Nephron (organoid): Measurements from ENCODE around the gene PRMT7.
A peak's percentile ranks its signal among the peaks of the same experiment; 100 is the strongest.

Experiments used
- H3K27ac Mint-ChIP-seq, 3 experiments: 2 replicates each; pipeline ENCODE4 v1.8.0; 2020; ENCODE audit warnings: mixed read lengths in 3 of 3, mild to moderate bottlenecking in 2 of 3, moderate library complexity in 1 of 3
- H3K27me3 Mint-ChIP-seq: 2 replicates; pipeline ENCODE4 v1.8.0; 2021; ENCODE audit warnings: low read depth, mild to moderate bottlenecking, moderate library complexity, mixed read lengths
- H3K36me3 Mint-ChIP-seq: 2 replicates; pipeline ENCODE4 v1.8.0; 2020; ENCODE audit warnings: low read depth, mixed read lengths
- H3K4me1 Mint-ChIP-seq: 2 replicates; pipeline ENCODE4 v1.8.0; 2020; ENCODE audit warnings: mixed read lengths
- H3K4me3 Mint-ChIP-seq, 3 experiments: 2 replicates each; pipeline ENCODE4 v1.8.0; 2020; ENCODE audit warnings: mild to moderate bottlenecking in 3 of 3, mixed read lengths in 3 of 3, moderate library complexity in 2 of 3
- H3K9me3 Mint-ChIP-seq: 2 replicates; pipeline ENCODE4 v1.8.0; 2020; ENCODE audit warnings: mixed read lengths
- CTCF ChIP-seq, 3 experiments: fragments of 200-600 bp; sonication (generic); IDR thresholded peaks; one replicate each; pipeline ENCODE4 v1.5.0; 2021; ENCODE audit warnings: antibody characterized with exemption in 3 of 3; ENCODE audit not compliant: unreplicated experiment in 3 of 3

Gene PRMT7

GRCh38 chr16:68289621-68290329, 21.0 kb upstream of the PRMT7 start:
- H3K9me3 Mint-ChIP-seq = no peaks in the 10 kb centered on the region
- peaks cover 3% of the 10 kb centered on the region for H3K27me3 Mint-ChIP-seq
- H3K36me3 Mint-ChIP-seq = peaks cover 50% of the 10 kb centered on the region
- no peak overlapping the region for H3K4me3 Mint-ChIP-seq
- peak overlapping the region in 2 of 3 experiments; percentile 30 to 32 for H3K27ac Mint-ChIP-seq
- peaks cover 5% of the 10 kb centered on the region for H3K4me1 Mint-ChIP-seq
- no peak for TF ChIP-seq CTCF (IDR thresholded peaks at IDR 0.05; ENCODE audit: unreplicated experiment in 3 of 3)

GRCh38 chr16:68290450-68290849, 20.4 kb upstream of the PRMT7 start:
- H3K36me3 Mint-ChIP-seq = peaks cover 47% of the 10 kb centered on the region
- peak overlapping the region in 1 of 3 experiments; percentile 32 for H3K27ac Mint-ChIP-seq
- peaks cover 5% of the 10 kb centered on the region for H3K4me1 Mint-ChIP-seq
- H3K4me3 Mint-ChIP-seq = no peak overlapping the region
- peaks cover 3% of the 10 kb centered on the region for H3K27me3 Mint-ChIP-seq
- no peak for TF ChIP-seq CTCF (IDR thresholded peaks at IDR 0.05; ENCODE audit: unreplicated experiment in 3 of 3)
- H3K9me3 Mint-ChIP-seq = no peaks in the 10 kb centered on the region

- Mint-ChIP-seq H3K9me3 (no peaks in the 10 kb centered on the region), H3K36me3 (peaks cover 49% of the 10 kb centered on the region), H3K27ac (no peak overlapping the region), H3K4me3 (no peak overlapping the region), H3K4me1 (peaks cover 5% of the 10 kb centered on the region), H3K27me3 (peaks cover 3% of the 10 kb centered on the region)
- TF ChIP-seq CTCF (IDR thresholded peaks at IDR 0.05; ENCODE audit: unreplicated experiment in 3 of 3) = no peak
Observed at GRCh38 chr16:68291227-68291626, 19.6 kb upstream of the PRMT7 start.

- peaks cover 5% of the 10 kb centered on the region for H3K4me1 Mint-ChIP-seq
- H3K9me3 Mint-ChIP-seq = no peaks in the 10 kb centered on the region
- H3K4me3 Mint-ChIP-seq = no peak overlapping the region
- no peak for TF ChIP-seq CTCF (IDR thresholded peaks at IDR 0.05; ENCODE audit: unreplicated experiment in 3 of 3)
- peaks cover 3% of the 10 kb centered on the region for H3K27me3 Mint-ChIP-seq
- H3K27ac Mint-ChIP-seq = no peak overlapping the region
- H3K36me3 Mint-ChIP-seq = peaks cover 47% of the 10 kb centered on the region
Observed at GRCh38 chr16:68292425-68292824, 18.4 kb upstream of the PRMT7 start.

- peaks cover 34% of the 10 kb centered on the region for H3K4me1 Mint-ChIP-seq
Observed at GRCh38 chr16:68296291-68296690, 14.5 kb upstream of the PRMT7 start.

More at GRCh38 chr16:68296291-68296690, 14.5 kb upstream of the PRMT7 start:
- Mint-ChIP-seq H3K27me3 (peaks cover 3% of the 10 kb centered on the region), H3K9me3 (no peaks in the 10 kb centered on the region), H3K36me3 (peaks cover 52% of the 10 kb centered on the region), H3K4me3 (no peak overlapping the region), H3K27ac (no peak overlapping the region)
- no peak for TF ChIP-seq CTCF (IDR thresholded peaks at IDR 0.05; ENCODE audit: unreplicated experiment in 3 of 3)
